Muscle layer of colon (tissue), 2 donors: ENCODE results near the gene RPS6KA1.
"Not testable (repeated sequence)": the region's sequence is repeated elsewhere in the genome, so short reads cannot be mapped to it uniquely, and the experiment has no call there.

ENCODE experiments used
- H3K27ac ChIP-seq: one replicate; pipeline ENCODE4 v1.7.0; 2013; ENCODE audit warnings: low read depth, mild to moderate bottlenecking, low read length, moderate library complexity
- H3K27me3 ChIP-seq, 2 donors: one replicate each; pipeline ENCODE4 v1.7.0; 2013; ENCODE audit warnings: low read length in 2 of 2, mild to moderate bottlenecking in 2 of 2; ENCODE audit not compliant: insufficient read depth in 2 of 2, control insufficient read depth in 1 of 2
- H3K36me3 ChIP-seq: one replicate; pipeline ENCODE4 v1.7.0; 2013; ENCODE audit warnings: mild to moderate bottlenecking, low read length; ENCODE audit not compliant: insufficient read depth
- H3K4me1 ChIP-seq: one replicate; pipeline ENCODE4 v1.7.0; 2013; ENCODE audit warnings: mild to moderate bottlenecking, low read length; ENCODE audit not compliant: insufficient read depth
- H3K4me3 ChIP-seq, 2 donors: one replicate each; pipeline ENCODE4 v1.7.0; 2013; ENCODE audit warnings: low read length in 2 of 2, low read depth in 1 of 2, mild to moderate bottlenecking in 1 of 2, moderate library complexity in 1 of 2
- H3K9ac ChIP-seq: one replicate; pipeline ENCODE4 v1.7.0; 2013; ENCODE audit warnings: low read length
- H3K9me3 ChIP-seq: one replicate; pipeline ENCODE4 v1.7.0; 2013; ENCODE audit warnings: mild to moderate bottlenecking, low read length
- donor health status: abdominal sarcoma.
- donor health status: Adenocarcinoma of cecum.

RPS6KA1 gene

DNA sequence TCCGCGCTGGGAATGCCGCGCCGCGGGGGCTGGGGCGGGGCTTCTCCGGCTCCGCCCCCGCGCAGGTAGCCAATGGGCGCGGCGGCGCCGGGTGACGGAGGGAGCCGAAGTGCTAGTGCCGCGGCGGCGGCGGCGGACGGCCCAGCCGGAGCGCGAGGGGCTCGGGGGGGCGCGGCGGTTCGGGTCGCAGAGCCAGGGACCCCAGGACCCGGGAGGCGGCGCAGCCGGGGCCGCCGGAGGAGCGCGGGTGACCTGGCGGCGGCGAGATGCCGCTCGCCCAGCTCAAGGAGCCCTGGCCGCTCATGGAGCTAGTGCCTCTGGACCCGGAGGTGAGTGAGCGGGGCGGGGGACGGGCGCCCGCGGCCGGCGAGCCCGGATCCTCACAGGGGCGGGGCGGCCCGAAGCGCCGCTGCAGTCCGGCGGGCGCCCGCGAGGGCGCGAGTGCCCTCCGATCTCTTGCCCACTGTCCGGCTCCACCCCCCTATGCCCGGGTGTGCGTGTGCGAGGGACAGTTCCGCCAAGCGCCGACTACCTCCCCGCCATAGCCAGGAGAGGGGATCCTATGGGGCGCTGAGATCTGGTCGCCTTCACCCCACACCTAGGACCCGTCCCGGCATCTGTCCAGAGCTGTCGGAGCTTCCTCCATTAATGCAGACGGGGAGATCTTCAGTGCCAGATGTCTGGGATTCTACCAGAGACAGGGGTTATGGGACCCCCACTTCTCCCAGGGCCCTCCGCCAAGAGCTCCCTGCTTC lies at the start of gene RPS6KA1:
Gene RPS6KA1, plus strand, starts transcription at position 107 of the 755 bp plus-strand sequence. Its CDS starts 160 bp downstream, at position 267.
- Histone ChIP-seq H3K27ac (no peak within 1 kb of the TSS), H3K9ac (no peak within 1 kb of the TSS), H3K27me3 (peaks cover 0 to 9% of the 10 kb centered on the region in 2 donors), H3K9me3 (no peaks in the 10 kb centered on the region), H3K4me3 (peak within 1 kb of the TSS; percentile 54 to 60), H3K36me3 (no peaks in the 10 kb centered on the region), H3K4me1 (no peaks in the 10 kb centered on the region)

DNA sequence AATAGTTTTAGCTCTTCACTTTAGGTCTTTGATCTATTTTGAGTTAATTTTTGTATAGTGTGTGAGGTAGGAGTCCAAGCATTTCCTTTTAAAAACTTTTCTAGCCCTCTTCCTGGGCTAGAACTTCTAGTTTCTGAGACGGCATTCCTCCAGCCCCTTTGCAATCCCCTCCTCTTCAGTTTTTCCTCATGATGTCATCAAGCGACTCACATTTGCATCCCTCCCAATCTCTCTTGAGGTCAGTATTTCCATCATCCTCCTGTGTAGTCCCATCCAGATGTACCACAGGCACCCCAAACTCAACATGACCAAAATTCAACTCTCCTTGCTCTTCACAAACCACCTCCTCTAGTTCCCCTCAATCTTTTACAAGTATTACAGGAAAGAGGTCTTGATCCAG lies 46.6 kb upstream of the RPS6KA1 start:
- H3K27ac ChIP-seq = no peak overlapping the region
- peaks cover 17% of the 10 kb centered on the region for H3K36me3 ChIP-seq
- no peaks in the 10 kb centered on the region for H3K4me1 ChIP-seq
- H3K9me3 ChIP-seq = no peaks in the 10 kb centered on the region
- H3K9ac ChIP-seq = no peak overlapping the region
- H3K4me3 ChIP-seq = no peak overlapping the region
- H3K27me3 ChIP-seq = no peaks in the 10 kb centered on the region

DNA sequence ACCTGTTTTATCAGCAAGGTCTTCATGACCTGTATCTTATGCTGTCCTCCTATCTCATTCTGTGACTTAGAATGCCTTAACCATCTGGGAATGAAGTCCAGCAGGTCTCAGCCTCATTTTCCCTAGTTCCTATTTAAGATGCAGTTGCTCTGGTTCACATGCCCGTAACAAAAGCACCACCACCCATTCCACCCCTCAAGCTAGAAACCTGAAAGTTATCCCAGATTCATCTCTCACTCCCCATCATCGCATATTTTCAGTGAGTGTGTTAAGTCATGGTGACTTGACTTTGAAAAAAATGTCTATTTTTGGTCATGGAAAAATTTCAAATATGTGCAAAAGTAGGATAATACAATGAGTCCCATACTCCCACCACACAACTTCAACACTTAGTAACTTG lies 45.6 kb upstream of the RPS6KA1 start:
- Histone ChIP-seq H3K27ac (no peak overlapping the region), H3K4me1 (no peaks in the 10 kb centered on the region), H3K4me3 (no peak overlapping the region), H3K27me3 (no peaks in the 10 kb centered on the region), H3K9me3 (no peaks in the 10 kb centered on the region), H3K9ac (no peak overlapping the region), H3K36me3 (peaks cover 13% of the 10 kb centered on the region)

DNA sequence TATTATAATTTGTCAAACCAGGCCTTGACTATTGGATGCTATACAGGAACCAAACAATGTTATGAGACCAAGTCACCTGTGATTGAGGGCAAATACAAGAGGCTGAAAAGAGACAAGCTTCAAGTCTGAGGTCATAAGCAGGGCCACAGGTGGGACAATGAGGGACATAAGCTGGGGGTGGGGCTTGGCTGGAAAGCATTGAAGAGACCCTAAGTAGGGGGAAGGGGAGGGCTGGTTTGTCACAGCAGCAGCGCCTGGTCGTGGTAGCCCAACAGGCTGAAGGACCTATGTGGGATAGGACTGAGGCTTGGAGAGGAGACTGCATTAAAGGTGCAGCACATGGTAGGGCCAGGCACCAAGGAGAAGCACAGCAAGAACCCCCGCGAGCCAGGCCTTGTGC lies 39.4 kb upstream of the RPS6KA1 start:
- Histone ChIP-seq H3K27ac (no peak overlapping the region), H3K4me1 (no peaks in the 10 kb centered on the region), H3K9ac (no peak overlapping the region), H3K4me3 (no peak overlapping the region), H3K9me3 (no peaks in the 10 kb centered on the region), H3K27me3 (no peaks in the 10 kb centered on the region), H3K36me3 (no peaks in the 10 kb centered on the region)

DNA sequence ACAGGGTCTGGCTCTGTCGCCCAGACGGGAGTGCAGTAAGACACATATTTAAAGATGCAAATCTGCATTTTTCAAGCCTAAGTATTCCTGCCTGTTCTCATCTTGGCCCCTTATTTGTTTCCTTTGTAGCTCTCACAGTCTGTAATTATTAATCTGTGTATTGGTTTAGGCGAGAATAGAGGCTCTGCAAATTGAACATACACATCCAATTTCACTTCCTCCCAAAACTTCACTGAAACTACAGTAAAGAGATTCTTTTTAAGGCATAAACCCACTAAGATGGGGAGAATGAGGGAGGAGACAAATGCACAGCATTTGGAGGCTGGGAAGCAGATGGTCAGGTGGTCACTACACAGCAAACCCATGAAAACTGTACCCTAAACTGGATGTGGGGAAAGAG lies 36.3 kb upstream of the RPS6KA1 start:
- Histone ChIP-seq H3K36me3 (no peaks in the 10 kb centered on the region), H3K4me1 (no peaks in the 10 kb centered on the region), H3K27ac (no peak overlapping the region), H3K9ac (no peak overlapping the region), H3K27me3 (no peaks in the 10 kb centered on the region), H3K9me3 (no peaks in the 10 kb centered on the region), H3K4me3 (no peak overlapping the region)

DNA sequence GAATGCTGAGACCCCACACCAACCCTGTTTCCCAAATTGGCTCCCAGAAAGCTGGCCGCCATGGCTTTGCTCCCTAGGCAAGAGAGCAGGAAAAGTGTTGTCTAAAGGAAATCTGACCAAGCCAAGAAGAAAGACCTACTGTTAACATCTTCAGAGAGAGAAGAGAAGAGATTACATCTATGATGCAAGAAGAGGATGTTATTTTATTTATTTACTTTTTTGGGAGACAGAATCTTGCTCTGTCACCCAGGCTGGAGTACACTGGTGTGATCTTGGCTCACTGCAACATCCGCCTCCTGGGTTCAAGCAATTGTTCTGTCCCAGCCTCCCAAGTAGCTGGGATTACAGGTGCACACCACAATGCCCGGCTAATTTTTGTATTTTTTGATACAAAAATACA lies 35.6 kb upstream of the RPS6KA1 start:
- no peak overlapping the region for H3K9ac ChIP-seq
- no peaks in the 10 kb centered on the region for H3K36me3 ChIP-seq
- H3K4me1 ChIP-seq = no peaks in the 10 kb centered on the region
- no peaks in the 10 kb centered on the region for H3K27me3 ChIP-seq
- no peak overlapping the region for H3K4me3 ChIP-seq
- H3K27ac ChIP-seq = no peak overlapping the region
- H3K9me3 ChIP-seq = no peaks in the 10 kb centered on the region

DNA sequence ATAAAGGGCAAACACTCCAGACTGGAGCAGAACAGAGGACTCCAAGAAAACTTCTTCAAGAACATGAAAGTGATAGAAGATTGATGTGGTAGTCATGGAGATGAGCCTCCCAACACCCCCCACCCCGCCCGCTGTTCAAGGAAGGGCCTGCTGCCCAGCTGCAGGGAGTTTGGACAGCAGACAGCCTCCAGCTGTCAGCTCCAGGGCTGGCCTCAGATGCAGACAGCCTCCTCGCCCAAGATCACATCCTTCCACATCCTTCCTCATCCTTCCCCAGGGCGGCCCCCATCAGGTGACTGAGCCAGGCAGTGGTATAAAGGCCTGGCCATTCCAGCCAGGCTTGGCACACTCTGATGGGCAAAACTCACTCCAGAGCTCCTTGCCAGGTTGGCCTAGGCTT lies 32.7 kb upstream of the RPS6KA1 start:
- Histone ChIP-seq H3K9ac (no peak overlapping the region), H3K27me3 (no peaks in the 10 kb centered on the region), H3K4me1 (no peaks in the 10 kb centered on the region), H3K4me3 (no peak overlapping the region), H3K9me3 (no peaks in the 10 kb centered on the region), H3K36me3 (no peaks in the 10 kb centered on the region), H3K27ac (no peak overlapping the region)

DNA sequence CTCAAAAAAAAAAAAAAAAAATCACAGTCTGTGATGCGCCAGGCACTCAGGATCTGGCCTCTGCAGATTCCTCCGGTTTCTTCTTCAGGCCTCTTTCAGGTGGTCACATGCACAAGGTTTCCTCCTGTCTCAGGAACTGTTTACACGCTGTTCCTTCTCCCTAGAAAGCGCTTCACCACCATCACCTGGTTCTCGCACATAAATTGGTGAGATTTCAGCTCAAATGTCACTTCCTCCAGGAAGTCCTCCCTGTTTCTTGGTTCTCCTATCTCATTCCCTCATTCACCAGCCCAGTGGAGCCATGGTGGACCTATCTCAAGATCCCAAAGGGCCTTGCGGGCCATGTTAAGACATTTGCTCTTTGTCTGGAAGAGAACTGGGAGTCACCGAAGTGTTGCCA lies 30.7 kb upstream of the RPS6KA1 start:
- no peak overlapping the region for H3K9ac ChIP-seq
- no peaks in the 10 kb centered on the region for H3K27me3 ChIP-seq
- H3K27ac ChIP-seq = no peak overlapping the region
- H3K4me1 ChIP-seq = no peaks in the 10 kb centered on the region
- H3K9me3 ChIP-seq = no peaks in the 10 kb centered on the region
- H3K4me3 ChIP-seq = no peak overlapping the region
- no peaks in the 10 kb centered on the region for H3K36me3 ChIP-seq

DNA sequence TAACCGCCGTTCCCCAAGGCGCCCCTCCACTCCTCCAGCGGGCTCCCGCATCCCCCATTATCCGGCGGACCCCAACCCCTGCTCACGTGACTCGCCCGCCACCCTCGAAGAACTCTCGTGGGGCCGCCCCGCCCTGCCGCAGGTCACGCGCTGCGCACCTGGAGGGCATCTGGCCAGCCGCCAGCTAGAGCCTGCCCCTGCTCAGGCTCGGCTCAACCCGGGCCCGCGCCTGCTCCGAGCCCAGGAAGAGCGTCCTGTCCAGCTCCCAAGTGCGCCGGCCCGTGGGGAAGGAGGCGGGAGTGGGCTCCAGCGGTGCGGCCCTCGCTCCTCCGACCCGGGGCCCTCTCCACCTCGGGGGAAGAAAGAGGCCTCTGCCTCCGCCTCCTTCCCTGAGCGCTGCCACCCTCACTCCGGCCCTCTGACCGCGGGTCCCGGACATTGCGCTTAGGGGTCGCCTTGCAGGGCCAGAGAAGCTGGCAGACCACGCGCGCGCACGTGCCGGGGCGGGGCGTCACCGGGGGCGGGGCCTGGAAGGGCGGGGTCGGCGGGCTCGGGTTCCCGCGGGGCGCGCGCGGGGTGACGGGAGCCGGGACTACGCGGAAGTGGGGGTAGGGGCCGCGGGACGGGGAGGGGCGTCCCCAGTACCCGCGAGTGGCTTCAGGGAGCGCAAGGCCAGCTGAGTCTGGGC lies 28.9 kb upstream of the RPS6KA1 start:
- peak overlapping the region; percentile 39 for H3K9ac ChIP-seq
- no peaks in the 10 kb centered on the region for H3K36me3 ChIP-seq
- no peaks in the 10 kb centered on the region for H3K4me1 ChIP-seq
- H3K4me3 ChIP-seq = peak overlapping the region; percentile 71 to 75
- no peaks in the 10 kb centered on the region for H3K9me3 ChIP-seq
- no peaks in the 10 kb centered on the region for H3K27me3 ChIP-seq
- H3K27ac ChIP-seq = peak overlapping the region; percentile 76

DNA sequence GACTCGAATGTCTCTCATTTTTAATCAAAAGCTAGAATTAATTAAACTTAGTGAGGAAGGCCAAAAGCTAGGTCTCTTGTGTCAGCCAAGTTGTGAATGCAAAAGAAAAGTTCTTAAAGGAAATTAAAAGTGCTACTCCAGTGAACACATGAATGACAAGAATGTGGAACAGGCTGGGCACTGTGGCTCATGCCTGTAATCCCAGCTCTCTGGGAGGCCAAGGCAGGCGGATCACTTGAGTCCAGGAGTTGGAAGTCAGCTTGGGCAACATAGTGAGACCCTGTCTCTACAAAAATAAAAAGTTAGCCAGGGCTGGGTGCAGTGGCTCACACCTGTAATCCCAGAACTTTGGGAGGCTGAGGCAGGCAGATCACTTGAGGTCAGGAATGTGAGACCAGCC lies 18.9 kb upstream of the RPS6KA1 start:
- not testable (repeated sequence) for H3K9ac ChIP-seq, H3K27me3 ChIP-seq, H3K36me3 ChIP-seq, H3K27ac ChIP-seq, H3K4me1 ChIP-seq, H3K9me3 ChIP-seq, H3K4me3 ChIP-seq

DNA sequence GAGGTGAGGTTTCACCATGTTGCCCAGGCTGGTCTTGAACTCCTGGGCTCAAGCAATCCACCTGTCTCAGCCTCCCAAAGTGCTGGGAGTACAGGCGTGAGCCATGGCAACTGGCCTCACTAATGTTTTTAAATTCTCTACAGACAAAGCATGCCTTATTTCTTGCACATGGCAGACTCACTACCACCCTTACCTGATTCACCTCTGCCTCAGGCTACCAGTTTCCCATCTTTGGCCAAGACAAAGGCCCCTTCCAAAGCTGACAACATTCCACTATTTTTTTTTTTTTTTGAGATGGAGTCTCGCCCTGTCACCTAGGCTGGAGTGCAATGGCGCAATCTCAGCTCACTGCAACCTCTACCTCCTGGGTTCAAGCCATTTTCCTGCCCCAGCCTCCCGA lies 13.7 kb upstream of the RPS6KA1 start:
- H3K27ac ChIP-seq, H3K36me3 ChIP-seq, H3K4me1 ChIP-seq, H3K9me3 ChIP-seq, H3K4me3 ChIP-seq, H3K9ac ChIP-seq, H3K27me3 ChIP-seq: not testable (repeated sequence)
